Panc1 (cell line): Measurements from ENCODE around the gene MRPS23.

Experiments
- POLR2AphosphoS5 ChIP-seq: IDR thresholded peaks from 2 replicates; pipeline ENCODE4 v1.6.1; 2012; ENCODE audit warnings: mild to moderate bottlenecking, low read depth, low read length, moderate library complexity
- SIN3A ChIP-seq: IDR thresholded peaks from 2 replicates; pipeline ENCODE4 v1.6.1; 2012; ENCODE audit warnings: low read depth, mild to moderate bottlenecking, low read length, moderate library complexity, borderline replicate concordance; ENCODE audit not compliant: insufficient read depth
- TF ChIP-seq, protein P1 (sequence below): fragments of 450-650 bp; IDR thresholded peaks from 2 replicates; pipeline ENCODE4 v1.5.1; 2017; ENCODE audit warnings: mild to moderate bottlenecking
- TF ChIP-seq, protein P2 (sequence below), 2 experiments: IDR thresholded peaks; 2 replicates each; pipeline ENCODE4 v1.6.1; 2011 to 2012; ENCODE audit warnings: low read depth in 2 of 2, control low read depth in 1 of 2, low read length in 1 of 2, mild to moderate bottlenecking in 1 of 2, moderate library complexity in 1 of 2; ENCODE audit not compliant: insufficient read depth in 1 of 2

- TF ChIP-seq, protein P1, sequence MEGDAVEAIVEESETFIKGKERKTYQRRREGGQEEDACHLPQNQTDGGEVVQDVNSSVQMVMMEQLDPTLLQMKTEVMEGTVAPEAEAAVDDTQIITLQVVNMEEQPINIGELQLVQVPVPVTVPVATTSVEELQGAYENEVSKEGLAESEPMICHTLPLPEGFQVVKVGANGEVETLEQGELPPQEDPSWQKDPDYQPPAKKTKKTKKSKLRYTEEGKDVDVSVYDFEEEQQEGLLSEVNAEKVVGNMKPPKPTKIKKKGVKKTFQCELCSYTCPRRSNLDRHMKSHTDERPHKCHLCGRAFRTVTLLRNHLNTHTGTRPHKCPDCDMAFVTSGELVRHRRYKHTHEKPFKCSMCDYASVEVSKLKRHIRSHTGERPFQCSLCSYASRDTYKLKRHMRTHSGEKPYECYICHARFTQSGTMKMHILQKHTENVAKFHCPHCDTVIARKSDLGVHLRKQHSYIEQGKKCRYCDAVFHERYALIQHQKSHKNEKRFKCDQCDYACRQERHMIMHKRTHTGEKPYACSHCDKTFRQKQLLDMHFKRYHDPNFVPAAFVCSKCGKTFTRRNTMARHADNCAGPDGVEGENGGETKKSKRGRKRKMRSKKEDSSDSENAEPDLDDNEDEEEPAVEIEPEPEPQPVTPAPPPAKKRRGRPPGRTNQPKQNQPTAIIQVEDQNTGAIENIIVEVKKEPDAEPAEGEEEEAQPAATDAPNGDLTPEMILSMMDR = no peak
- TF ChIP-seq POLR2AphosphoS5 (no peak), SIN3A (no peak)
- TF ChIP-seq, protein P2, sequence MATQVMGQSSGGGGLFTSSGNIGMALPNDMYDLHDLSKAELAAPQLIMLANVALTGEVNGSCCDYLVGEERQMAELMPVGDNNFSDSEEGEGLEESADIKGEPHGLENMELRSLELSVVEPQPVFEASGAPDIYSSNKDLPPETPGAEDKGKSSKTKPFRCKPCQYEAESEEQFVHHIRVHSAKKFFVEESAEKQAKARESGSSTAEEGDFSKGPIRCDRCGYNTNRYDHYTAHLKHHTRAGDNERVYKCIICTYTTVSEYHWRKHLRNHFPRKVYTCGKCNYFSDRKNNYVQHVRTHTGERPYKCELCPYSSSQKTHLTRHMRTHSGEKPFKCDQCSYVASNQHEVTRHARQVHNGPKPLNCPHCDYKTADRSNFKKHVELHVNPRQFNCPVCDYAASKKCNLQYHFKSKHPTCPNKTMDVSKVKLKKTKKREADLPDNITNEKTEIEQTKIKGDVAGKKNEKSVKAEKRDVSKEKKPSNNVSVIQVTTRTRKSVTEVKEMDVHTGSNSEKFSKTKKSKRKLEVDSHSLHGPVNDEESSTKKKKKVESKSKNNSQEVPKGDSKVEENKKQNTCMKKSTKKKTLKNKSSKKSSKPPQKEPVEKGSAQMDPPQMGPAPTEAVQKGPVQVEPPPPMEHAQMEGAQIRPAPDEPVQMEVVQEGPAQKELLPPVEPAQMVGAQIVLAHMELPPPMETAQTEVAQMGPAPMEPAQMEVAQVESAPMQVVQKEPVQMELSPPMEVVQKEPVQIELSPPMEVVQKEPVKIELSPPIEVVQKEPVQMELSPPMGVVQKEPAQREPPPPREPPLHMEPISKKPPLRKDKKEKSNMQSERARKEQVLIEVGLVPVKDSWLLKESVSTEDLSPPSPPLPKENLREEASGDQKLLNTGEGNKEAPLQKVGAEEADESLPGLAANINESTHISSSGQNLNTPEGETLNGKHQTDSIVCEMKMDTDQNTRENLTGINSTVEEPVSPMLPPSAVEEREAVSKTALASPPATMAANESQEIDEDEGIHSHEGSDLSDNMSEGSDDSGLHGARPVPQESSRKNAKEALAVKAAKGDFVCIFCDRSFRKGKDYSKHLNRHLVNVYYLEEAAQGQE (IDR thresholded peaks at IDR 0.05; ENCODE audit: insufficient read depth in 1 of 2, low read depth in 2 of 2, low read length in 1 of 2) = no peak
These were observed 3.9 kb upstream of the MRPS23 start for GRCh38 chr17:57853695-57854094.
